WTC11 (cell line): Measurements from ENCODE around the gene CEP44. TPM values are rescaled to one million over a fixed set of nuclear protein-coding genes. Genes with fewer than 3 reads are reported as not detected.

Experiments used
- ATAC-seq: fragments of 200-7000 bp; cut with Tn5 transposase; 2 replicates; pipeline ENCODE4 v1.10.0; 2021; ENCODE audit warnings: mild to moderate bottlenecking, moderate library complexity
- CTCF ChIA-PET: fragments of 300-600 bp; sonication (Branson Sonifier 250); formaldehyde crosslinking; loops from one replicate; lab custom pipeline; 2021; ENCODE audit warnings: antibody characterized with exemption; lab: Charles Lee
- POLR2A ChIA-PET: fragments of 350-600 bp; sonication (Branson Sonifier 250); formaldehyde crosslinking; loops from one replicate; lab custom pipeline; 2021; ENCODE audit warnings: antibody characterized with exemption; lab: Charles Lee
- DNase-seq: peaks from one replicate; pipeline ENCODE4 v3.0.0; 2021; ENCODE audit warnings: low spot score
- H3K27ac Mint-ChIP-seq: 2 replicates; pipeline ENCODE4 v1.8.0; 2021; ENCODE audit warnings: mixed read lengths
- H3K27me3 Mint-ChIP-seq: 2 replicates; pipeline ENCODE4 v1.8.0; 2021; ENCODE audit warnings: low read depth, mild to moderate bottlenecking, moderate library complexity, mixed read lengths
- H3K36me3 Mint-ChIP-seq: 2 replicates; pipeline ENCODE4 v1.8.0; 2021; ENCODE audit warnings: mixed read lengths
- H3K4me1 Mint-ChIP-seq: 2 replicates; pipeline ENCODE4 v1.8.0; 2022; ENCODE audit warnings: mixed read lengths
- H3K4me3 Mint-ChIP-seq: 2 replicates; pipeline ENCODE4 v1.8.0; 2021; ENCODE audit warnings: mild to moderate bottlenecking, moderate library complexity, mixed read lengths
- H3K9me3 Mint-ChIP-seq: 2 replicates; pipeline ENCODE4 v1.8.0; 2021; ENCODE audit warnings: mixed read lengths
- AFF4 ChIP-seq: sonication (generic); formaldehyde crosslinking; IDR thresholded peaks from 2 replicates; pipeline ENCODE4 v1.8.1; 2023; ENCODE audit warnings: mild to moderate bottlenecking, missing genetic modification reagents, borderline replicate concordance
- CBFB ChIP-seq: sonication (generic); formaldehyde crosslinking; IDR thresholded peaks from 2 replicates; pipeline ENCODE4 v1.8.1; 2022; ENCODE audit warnings: mild to moderate bottlenecking, low read depth, missing genetic modification reagents
- ELF4 ChIP-seq: sonication (generic); formaldehyde crosslinking; IDR thresholded peaks from 2 replicates; pipeline ENCODE4 v1.8.1; 2022; ENCODE audit warnings: low read depth, mild to moderate bottlenecking, moderate library complexity, missing genetic modification reagents
- ERG ChIP-seq: fragments of 250-450 bp; sonication (Bioruptor Pico); IDR thresholded peaks from 2 replicates; pipeline ENCODE4 v1.8.0; 2021; ENCODE audit warnings: mild to moderate bottlenecking
- HMGA2 ChIP-seq: fragments of 250-450 bp; sonication (Bioruptor Pico); IDR thresholded peaks from 2 replicates; pipeline ENCODE4 v1.4.0; 2021; ENCODE audit warnings: mild to moderate bottlenecking, moderate library complexity
- JAZF1 ChIP-seq: fragments of 250-450 bp; sonication (Bioruptor Pico); IDR thresholded peaks from 2 replicates; pipeline ENCODE4 v1.9.0; 2021; ENCODE audit warnings: moderate library complexity, mild to moderate bottlenecking, inconsistent platforms
- NFATC4 ChIP-seq: fragments of 250-450 bp; sonication (Bioruptor Pico); IDR thresholded peaks from 2 replicates; pipeline ENCODE4 v1.9.0; 2021; ENCODE audit warnings: mild to moderate bottlenecking
- NR3C1 ChIP-seq: sonication (generic); formaldehyde crosslinking; conservative IDR thresholded peaks from 2 replicates; pipeline ENCODE4 v1.8.1; 2023; ENCODE audit warnings: low read depth, mild to moderate bottlenecking, missing genetic modification reagents
- PREB ChIP-seq: sonication (generic); formaldehyde crosslinking; IDR thresholded peaks from 2 replicates; pipeline ENCODE4 v1.8.1; 2022; ENCODE audit warnings: mild to moderate bottlenecking, missing genetic modification reagents, moderate library complexity, borderline replicate concordance
- RELA ChIP-seq: sonication (generic); formaldehyde crosslinking; IDR thresholded peaks from 2 replicates; pipeline ENCODE4 v1.8.1; 2022; ENCODE audit warnings: missing genetic modification reagents, mild to moderate bottlenecking, borderline replicate concordance
- SMAD4 ChIP-seq: sonication (generic); formaldehyde crosslinking; IDR thresholded peaks from 2 replicates; pipeline ENCODE4 v1.8.0; 2022; ENCODE audit warnings: mild to moderate bottlenecking, missing genetic modification reagents
- SP1 ChIP-seq: sonication (generic); formaldehyde crosslinking; conservative IDR thresholded peaks from 2 replicates; pipeline ENCODE4 v1.8.1; 2022; ENCODE audit warnings: missing genetic modification reagents
- ZMAT4 ChIP-seq: fragments of 250-450 bp; sonication (Bioruptor Pico); IDR thresholded peaks from 2 replicates; pipeline ENCODE4 v1.9.0; 2021; ENCODE audit warnings: mild to moderate bottlenecking
- ZNF138 ChIP-seq: sonication (generic); formaldehyde crosslinking; conservative IDR thresholded peaks from 2 replicates; pipeline ENCODE4 v1.8.1; 2022; ENCODE audit warnings: mild to moderate bottlenecking, moderate library complexity, missing genetic modification reagents
- ZNF219 ChIP-seq: sonication (generic); formaldehyde crosslinking; IDR thresholded peaks from 2 replicates; pipeline ENCODE4 v1.8.0; 2023; ENCODE audit warnings: missing genetic modification reagents, mild to moderate bottlenecking, borderline replicate concordance
- ZNF396 ChIP-seq: fragments of 250-450 bp; sonication (Bioruptor Pico); IDR thresholded peaks from 2 replicates; pipeline ENCODE4 v1.8.0; 2021; ENCODE audit warnings: mild to moderate bottlenecking, moderate library complexity, borderline replicate concordance
- ZNF532 ChIP-seq: fragments of 250-450 bp; sonication (Bioruptor Pico); IDR thresholded peaks from 2 replicates; pipeline ENCODE4 v1.9.0; 2021; ENCODE audit warnings: mild to moderate bottlenecking, borderline replicate concordance
- ZSCAN18 ChIP-seq: fragments of 250-450 bp; sonication (Bioruptor Pico); IDR thresholded peaks from 2 replicates; pipeline ENCODE4 v2.1.2; 2022; ENCODE audit warnings: mild to moderate bottlenecking, moderate library complexity
- total RNA-seq: library from RNA; stranded (reverse); gene quantifications from 3 replicates; pipeline ENCODE4 v1.2.3, GENCODE V29; 2021

CEP44 gene
- total RNA-seq, 1 experiment from 2014 or later, result 17.9 TPM

GRCh38 chr4:174245714-174246113 is 38.0 kb upstream of the CEP44 start:
- Mint-ChIP-seq H3K36me3 (no peaks in the 10 kb centered on the region), H3K27me3 (no peaks in the 10 kb centered on the region), H3K9me3 (no peaks in the 10 kb centered on the region), H3K4me3 (no peak overlapping the region), H3K4me1 (no peaks in the 10 kb centered on the region)
- ChIA-PET POLR2A (no interaction called here), CTCF (no interaction called here)
- ATAC-seq, result no peak
- TF ChIP-seq SP1 (CRISPR knock-in tag) (no peak), ZNF138 (CRISPR knock-in tag) (no peak), JAZF1 (CRISPR knock-in tag) (no peak), ZNF219 (CRISPR knock-in tag) (no peak), ZNF532 (CRISPR knock-in tag) (no peak)
- TF ChIP-seq, all 79 proteins: peak for 0
- no peak for DNase-seq
- no peak overlapping the region for H3K27ac Mint-ChIP-seq

- Mint-ChIP-seq H3K4me1 (no peaks in the 10 kb centered on the region), H3K27me3 (no peaks in the 10 kb centered on the region), H3K27ac (no peak overlapping the region), H3K9me3 (no peaks in the 10 kb centered on the region), H3K36me3 (no peaks in the 10 kb centered on the region), H3K4me3 (no peak overlapping the region)
- ChIA-PET POLR2A (no interaction called here), CTCF (no interaction called here)
- DNase-seq, result no peak
- no peak for ATAC-seq
- TF ChIP-seq HMGA2 (CRISPR knock-in tag) (no peak), ZNF219 (CRISPR knock-in tag) (no peak), ZMAT4 (CRISPR knock-in tag) (no peak), ZNF532 (CRISPR knock-in tag) (no peak), NFATC4 (CRISPR knock-in tag) (no peak), RELA (CRISPR knock-in tag) (no peak), NR3C1 (no peak), ZSCAN18 (CRISPR knock-in tag) (no peak), PREB (CRISPR knock-in tag) (no peak), SMAD4 (CRISPR knock-in tag) (no peak), ELF4 (no peak), AFF4 (CRISPR knock-in tag) (no peak), CBFB (CRISPR knock-in tag) (no peak), ERG (CRISPR knock-in tag) (no peak), ZNF396 (no peak)
These were observed 35.3 kb upstream of the CEP44 start for GRCh38 chr4:174248407-174248806.
